DND-41 (cell line): ENCODE measurements around the gene PRR5.

Source experiments
- ATAC-seq: fragments of 200-7000 bp; cut with Tn5 transposase; 3 replicates; pipeline ENCODE4 v1.9.1; 2021; ENCODE audit warnings: low read depth; ENCODE audit not compliant: insufficient read depth
- DNase-seq: peaks from one replicate; pipeline ENCODE4 v3.0.0-alpha.2; 2020
- H2AFZ ChIP-seq: 2 replicates; pipeline ENCODE4 v1.6.0; 2012; ENCODE audit warnings: low read depth, low read length
- H3K27ac ChIP-seq: 2 replicates; pipeline ENCODE4 v1.5.1; 2012; ENCODE audit warnings: low read length, inconsistent platforms
- H3K27me3 ChIP-seq: fragments of 200-600 bp; sonication (generic); 2 replicates; pipeline ENCODE4 v1.6.0; 2012; ENCODE audit warnings: low read length, mild to moderate bottlenecking, inconsistent platforms; ENCODE audit not compliant: insufficient read depth, poor library complexity
- H3K36me3 ChIP-seq: 2 replicates; pipeline ENCODE4 v1.5.1; 2012; ENCODE audit warnings: low read length, inconsistent platforms; ENCODE audit not compliant: insufficient read depth
- H3K4me1 ChIP-seq: 2 replicates; pipeline ENCODE4 v1.5.1; 2012; ENCODE audit warnings: mild to moderate bottlenecking, low read length; ENCODE audit not compliant: insufficient read depth
- H3K4me2 ChIP-seq: 2 replicates; pipeline ENCODE4 v1.6.0; 2012; ENCODE audit warnings: mild to moderate bottlenecking, moderate library complexity, low read length, inconsistent platforms; ENCODE audit not compliant: insufficient read depth
- H3K4me3 ChIP-seq, 2 experiments: fragments of 200-600 bp in 1 of 2; shearing (Covaris generic) in 1 of 2; 2 replicates each; pipeline ENCODE4 v1.5.1; 2012 to 2016; ENCODE audit warnings: inconsistent platforms in 2 of 2, low read length in 2 of 2, mild to moderate bottlenecking in 2 of 2, low read depth in 1 of 2, moderate library complexity in 1 of 2
- H3K79me2 ChIP-seq: 2 replicates; pipeline ENCODE4 v1.6.0; 2012; ENCODE audit warnings: low read length, inconsistent platforms; ENCODE audit not compliant: insufficient read depth
- H3K9ac ChIP-seq: 2 replicates; pipeline ENCODE4 v1.6.0; 2012; ENCODE audit warnings: low read depth, mild to moderate bottlenecking, inconsistent platforms, low read length, moderate library complexity
- H3K9me3 ChIP-seq: 2 replicates; pipeline ENCODE4 v1.5.1; 2012; ENCODE audit warnings: low read length, moderate library complexity, mild to moderate bottlenecking, inconsistent platforms; ENCODE audit not compliant: insufficient read depth, severe bottlenecking
- H4K20me1 ChIP-seq: 2 replicates; pipeline ENCODE4 v1.6.0; 2012; ENCODE audit warnings: low read length; ENCODE audit not compliant: insufficient read depth
- CTCF ChIP-seq: IDR thresholded peaks from 2 replicates; pipeline ENCODE4 v1.5.1; 2012; ENCODE audit warnings: borderline replicate concordance, low read length, moderate library complexity, mild to moderate bottlenecking; ENCODE audit not compliant: poor library complexity, severe bottlenecking; ENCODE audit errors: extremely low read depth
- EZH2 ChIP-seq: IDR thresholded peaks from 3 replicates; pipeline ENCODE4 v1.6.1; 2012; ENCODE audit warnings: borderline replicate concordance, low read depth, mild to moderate bottlenecking, moderate library complexity, low read length, inconsistent platforms; ENCODE audit not compliant: severe bottlenecking

The PRR5 gene

DNA sequence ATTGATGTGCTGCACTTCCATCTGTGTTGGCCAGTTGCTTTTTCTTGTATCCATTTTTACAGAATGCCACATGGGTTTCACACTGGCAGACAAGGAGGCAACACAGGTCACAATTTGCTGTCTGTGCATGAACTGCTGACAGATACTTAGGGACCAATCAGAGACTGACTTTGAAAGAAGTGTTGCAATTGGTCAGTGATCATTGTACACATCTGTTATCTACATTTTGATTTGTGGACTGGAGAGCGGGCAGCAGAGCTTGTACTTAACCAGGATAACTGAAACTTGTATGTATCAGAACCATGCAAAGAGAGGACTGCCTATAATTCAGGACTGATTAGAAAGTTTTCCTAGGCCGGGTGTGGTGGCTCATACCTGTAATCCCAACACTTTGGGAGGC, 21.8 kb downstream of the PRR5 start:
- no peaks in the 10 kb centered on the region for H3K27me3 ChIP-seq
- H3K36me3 ChIP-seq: no peaks in the 10 kb centered on the region
- no peaks in the 10 kb centered on the region for H3K9me3 ChIP-seq
- no peak overlapping the region for H2AFZ ChIP-seq
- H3K79me2 ChIP-seq: no peaks in the 10 kb centered on the region
- no peak overlapping the region for H3K4me2 ChIP-seq
- H4K20me1 ChIP-seq: peaks cover 4% of the 10 kb centered on the region; the same call in 1 of the 2 replicates
- no peak overlapping the region for H3K27ac ChIP-seq
- DNase-seq (no peak), ATAC-seq (no peak)
- no peaks in the 10 kb centered on the region for H3K4me1 ChIP-seq
- no peak for TF ChIP-seq EZH2
- no peak for TF ChIP-seq CTCF
- H3K9ac ChIP-seq: no peak overlapping the region
- no peak overlapping the region for H3K4me3 ChIP-seq

DNA sequence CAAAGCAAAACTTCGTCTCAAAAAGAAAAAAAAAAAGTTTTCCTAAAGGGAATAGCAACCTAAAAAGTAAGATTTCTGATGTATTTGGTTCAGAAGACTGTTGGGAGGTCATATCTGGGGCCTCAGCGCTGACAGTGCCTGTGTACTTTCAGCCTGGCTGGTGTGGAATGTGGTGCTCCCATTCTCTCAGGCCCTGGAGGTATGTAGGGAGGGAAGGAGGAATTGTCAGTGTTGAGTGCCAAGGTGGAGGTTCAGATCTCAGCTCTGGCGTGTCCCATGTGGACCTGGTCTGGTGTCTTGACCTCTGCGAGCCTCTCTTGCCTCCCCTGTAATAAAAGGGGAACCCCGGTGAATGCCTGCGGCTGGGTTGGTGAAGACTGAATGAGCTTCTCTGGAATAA, 22.4 kb downstream of the PRR5 start:
- H4K20me1 ChIP-seq: peaks cover 6% of the 10 kb centered on the region; the same call in 1 of the 2 replicates
- DNase-seq (no peak), ATAC-seq (no peak)
- H3K79me2 ChIP-seq: no peaks in the 10 kb centered on the region
- TF ChIP-seq EZH2 (no peak), CTCF (no peak)
- H3K27me3 ChIP-seq: no peaks in the 10 kb centered on the region
- H3K27ac ChIP-seq: no peak overlapping the region
- H3K4me1 ChIP-seq: no peaks in the 10 kb centered on the region
- H3K9ac ChIP-seq: no peak overlapping the region
- no peaks in the 10 kb centered on the region for H3K36me3 ChIP-seq
- H3K4me3 ChIP-seq: no peak overlapping the region
- H3K9me3 ChIP-seq: no peaks in the 10 kb centered on the region
- H2AFZ ChIP-seq: no peak overlapping the region
- no peak overlapping the region for H3K4me2 ChIP-seq

GRCh38 chr22:44724859-44725258, 22.9 kb downstream of the PRR5 start:
- no peaks in the 10 kb centered on the region for H3K36me3 ChIP-seq
- no peaks in the 10 kb centered on the region for H3K27me3 ChIP-seq
- no peak overlapping the region for H2AFZ ChIP-seq
- TF ChIP-seq CTCF (no peak), EZH2 (no peak)
- H3K27ac ChIP-seq: no peak overlapping the region
- H3K9me3 ChIP-seq: no peaks in the 10 kb centered on the region
- H3K4me1 ChIP-seq: no peaks in the 10 kb centered on the region
- H3K79me2 ChIP-seq: no peaks in the 10 kb centered on the region
- H4K20me1 ChIP-seq: peaks cover 6% of the 10 kb centered on the region; the same call in 1 of the 2 replicates
- H3K9ac ChIP-seq: no peak overlapping the region
- no peak overlapping the region for H3K4me2 ChIP-seq
- ATAC-seq (no peak), DNase-seq (no peak)
- H3K4me3 ChIP-seq: no peak overlapping the region

GRCh38 chr22:44726439-44726838, 24.4 kb downstream of the PRR5 start:
- TF ChIP-seq CTCF (no peak), EZH2 (no peak)
- no peak overlapping the region for H2AFZ ChIP-seq
- no peak overlapping the region for H3K4me3 ChIP-seq
- no peaks in the 10 kb centered on the region for H3K27me3 ChIP-seq
- H3K9ac ChIP-seq: no peak overlapping the region
- DNase-seq (no peak), ATAC-seq (no peak)
- no peak overlapping the region for H3K27ac ChIP-seq
- peaks cover 19% of the 10 kb centered on the region for H4K20me1 ChIP-seq
- H3K36me3 ChIP-seq: no peaks in the 10 kb centered on the region
- H3K4me2 ChIP-seq: no peak overlapping the region
- no peaks in the 10 kb centered on the region for H3K79me2 ChIP-seq
- H3K9me3 ChIP-seq: no peaks in the 10 kb centered on the region
- H3K4me1 ChIP-seq: no peaks in the 10 kb centered on the region
